Measurements from ENCODE around the gene NFIX.

DNA sequence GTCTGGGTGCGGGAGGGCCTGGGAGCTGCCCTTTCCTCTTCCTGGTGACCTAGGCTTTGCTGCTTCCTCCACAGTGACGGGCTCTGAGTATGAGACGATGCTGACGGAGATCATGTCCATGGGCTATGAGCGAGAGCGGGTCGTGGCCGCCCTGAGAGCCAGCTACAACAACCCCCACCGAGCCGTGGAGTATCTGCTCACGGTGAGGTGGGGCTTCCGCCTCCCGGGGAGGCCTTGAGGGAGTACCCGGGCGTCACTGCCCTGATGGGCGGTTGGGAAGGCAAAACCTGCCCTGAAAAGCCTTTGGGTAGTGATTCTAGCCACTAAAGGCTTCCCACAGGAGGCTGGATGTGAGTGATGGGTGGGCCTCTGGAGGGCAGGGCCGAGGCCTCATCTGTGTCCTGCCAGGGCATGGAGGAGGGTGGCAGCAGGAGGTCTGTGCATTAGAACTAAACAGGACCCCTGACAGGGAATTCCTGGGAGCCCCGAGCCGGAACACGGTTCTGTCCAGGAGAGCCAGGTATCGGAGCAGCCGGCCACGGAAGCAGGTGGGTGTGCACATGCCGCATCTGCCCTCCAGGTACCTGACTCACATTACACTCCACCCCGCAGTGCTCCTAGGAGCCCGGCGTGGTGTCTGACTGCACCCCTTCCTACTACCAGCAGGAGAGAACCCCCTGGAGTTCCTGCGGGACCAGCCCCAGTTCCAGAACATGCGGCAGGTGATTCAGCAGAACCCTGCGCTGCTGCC is 46.5 kb upstream of the NFIX start:
- TF ChIP-seq, protein P1, sequence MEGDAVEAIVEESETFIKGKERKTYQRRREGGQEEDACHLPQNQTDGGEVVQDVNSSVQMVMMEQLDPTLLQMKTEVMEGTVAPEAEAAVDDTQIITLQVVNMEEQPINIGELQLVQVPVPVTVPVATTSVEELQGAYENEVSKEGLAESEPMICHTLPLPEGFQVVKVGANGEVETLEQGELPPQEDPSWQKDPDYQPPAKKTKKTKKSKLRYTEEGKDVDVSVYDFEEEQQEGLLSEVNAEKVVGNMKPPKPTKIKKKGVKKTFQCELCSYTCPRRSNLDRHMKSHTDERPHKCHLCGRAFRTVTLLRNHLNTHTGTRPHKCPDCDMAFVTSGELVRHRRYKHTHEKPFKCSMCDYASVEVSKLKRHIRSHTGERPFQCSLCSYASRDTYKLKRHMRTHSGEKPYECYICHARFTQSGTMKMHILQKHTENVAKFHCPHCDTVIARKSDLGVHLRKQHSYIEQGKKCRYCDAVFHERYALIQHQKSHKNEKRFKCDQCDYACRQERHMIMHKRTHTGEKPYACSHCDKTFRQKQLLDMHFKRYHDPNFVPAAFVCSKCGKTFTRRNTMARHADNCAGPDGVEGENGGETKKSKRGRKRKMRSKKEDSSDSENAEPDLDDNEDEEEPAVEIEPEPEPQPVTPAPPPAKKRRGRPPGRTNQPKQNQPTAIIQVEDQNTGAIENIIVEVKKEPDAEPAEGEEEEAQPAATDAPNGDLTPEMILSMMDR (IDR thresholded peaks at IDR 0.05), result no peak
- TF ChIP-seq POLR2AphosphoS5 (IDR thresholded peaks at IDR 0.05), result no peak
- no peak for TF ChIP-seq POLR2A (IDR thresholded peaks at IDR 0.05)
